HFF-Myc (cell line): ENCODE results near the gene PRICKLE2.

Experiments used
- DNase-seq: peaks from one replicate; pipeline ENCODE4 v3.0.0-alpha.2; 2011; ENCODE audit warnings: low read depth; ENCODE audit errors: extremely low read depth
- H3K4me3 ChIP-seq: replicated peaks from 2 replicates; pipeline ENCODE4 v1.5.1; 2011; ENCODE audit warnings: low read depth, mild to moderate bottlenecking, control low read depth, low read length
- TF ChIP-seq, protein P1 (sequence below): IDR thresholded peaks from 2 replicates; pipeline ENCODE4 v1.5.1; 2012; ENCODE audit warnings: mild to moderate bottlenecking, low read depth, low read length, control low read depth; ENCODE audit errors: missing control alignments

The PRICKLE2 gene

DNA sequence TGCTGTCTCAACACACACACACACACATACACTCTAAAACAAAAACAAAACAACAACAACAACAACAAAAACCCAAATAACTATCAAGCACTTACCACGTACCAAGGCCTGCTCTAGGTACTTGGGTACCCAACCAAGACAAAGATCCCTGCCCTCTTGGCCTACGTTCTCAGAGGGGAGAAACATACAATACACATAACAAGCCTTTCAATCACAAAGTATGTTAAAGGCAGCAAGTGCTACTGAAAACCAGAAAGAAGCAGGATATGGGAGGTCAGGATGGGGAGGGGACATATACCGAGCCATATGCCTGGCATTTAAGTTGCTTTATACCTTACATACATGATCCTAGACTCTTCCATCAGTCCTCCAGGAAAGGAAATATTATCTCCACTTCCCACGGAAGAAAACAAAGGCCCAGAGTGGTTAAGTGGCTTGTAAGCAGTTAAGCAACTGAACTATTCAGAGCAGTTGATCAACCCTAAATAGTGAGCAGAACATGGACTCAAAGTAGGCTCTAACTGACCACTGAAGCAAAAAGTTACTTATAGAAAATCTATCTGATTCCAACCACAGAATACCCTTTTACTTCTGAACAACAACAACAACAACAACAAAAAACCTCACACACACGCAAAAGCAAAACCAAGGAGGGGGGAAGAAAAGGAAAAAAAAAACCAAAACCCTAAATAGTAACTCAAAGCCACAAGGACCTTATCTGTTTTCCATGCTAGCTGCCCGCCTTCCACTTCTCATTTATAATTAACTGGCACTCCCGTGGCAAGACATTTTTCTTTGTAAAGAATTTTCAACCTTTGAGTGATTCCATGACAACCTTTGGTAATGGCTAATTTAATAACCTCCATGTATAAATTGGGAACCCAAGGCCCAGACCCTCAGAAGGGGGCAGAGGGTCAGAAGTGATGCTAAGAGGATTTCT is 21.0 kb downstream of the PRICKLE2 start:
- DNase-seq = no peak

DNA sequence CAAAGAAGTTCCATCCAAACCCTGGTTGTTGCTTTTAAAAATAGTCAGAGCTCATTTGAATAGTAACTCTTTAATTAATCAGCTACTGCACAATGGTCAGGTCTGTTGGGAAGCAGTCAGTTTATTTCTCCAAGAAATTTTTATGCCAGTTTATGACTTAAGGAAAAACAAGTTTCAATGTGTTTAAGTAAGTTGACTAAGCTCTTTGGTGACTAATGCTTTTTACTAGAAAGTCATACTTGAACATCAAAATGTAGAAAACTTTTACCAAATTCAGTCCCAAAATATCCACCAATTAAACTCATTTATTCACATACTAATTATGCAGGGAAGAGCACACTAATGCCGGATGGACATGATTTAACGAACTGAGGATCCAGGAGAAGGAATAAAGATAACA is 22.1 kb downstream of the PRICKLE2 start:
- no peak for DNase-seq
- H3K4me3 ChIP-seq = no peak overlapping the region
- TF ChIP-seq, protein P1, sequence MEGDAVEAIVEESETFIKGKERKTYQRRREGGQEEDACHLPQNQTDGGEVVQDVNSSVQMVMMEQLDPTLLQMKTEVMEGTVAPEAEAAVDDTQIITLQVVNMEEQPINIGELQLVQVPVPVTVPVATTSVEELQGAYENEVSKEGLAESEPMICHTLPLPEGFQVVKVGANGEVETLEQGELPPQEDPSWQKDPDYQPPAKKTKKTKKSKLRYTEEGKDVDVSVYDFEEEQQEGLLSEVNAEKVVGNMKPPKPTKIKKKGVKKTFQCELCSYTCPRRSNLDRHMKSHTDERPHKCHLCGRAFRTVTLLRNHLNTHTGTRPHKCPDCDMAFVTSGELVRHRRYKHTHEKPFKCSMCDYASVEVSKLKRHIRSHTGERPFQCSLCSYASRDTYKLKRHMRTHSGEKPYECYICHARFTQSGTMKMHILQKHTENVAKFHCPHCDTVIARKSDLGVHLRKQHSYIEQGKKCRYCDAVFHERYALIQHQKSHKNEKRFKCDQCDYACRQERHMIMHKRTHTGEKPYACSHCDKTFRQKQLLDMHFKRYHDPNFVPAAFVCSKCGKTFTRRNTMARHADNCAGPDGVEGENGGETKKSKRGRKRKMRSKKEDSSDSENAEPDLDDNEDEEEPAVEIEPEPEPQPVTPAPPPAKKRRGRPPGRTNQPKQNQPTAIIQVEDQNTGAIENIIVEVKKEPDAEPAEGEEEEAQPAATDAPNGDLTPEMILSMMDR = no peak

More for the DNA sequence above, 21.0 kb downstream of the PRICKLE2 start:
- TF ChIP-seq, protein P1 = no peak
- H3K4me3 ChIP-seq = no peak overlapping the region

DNA sequence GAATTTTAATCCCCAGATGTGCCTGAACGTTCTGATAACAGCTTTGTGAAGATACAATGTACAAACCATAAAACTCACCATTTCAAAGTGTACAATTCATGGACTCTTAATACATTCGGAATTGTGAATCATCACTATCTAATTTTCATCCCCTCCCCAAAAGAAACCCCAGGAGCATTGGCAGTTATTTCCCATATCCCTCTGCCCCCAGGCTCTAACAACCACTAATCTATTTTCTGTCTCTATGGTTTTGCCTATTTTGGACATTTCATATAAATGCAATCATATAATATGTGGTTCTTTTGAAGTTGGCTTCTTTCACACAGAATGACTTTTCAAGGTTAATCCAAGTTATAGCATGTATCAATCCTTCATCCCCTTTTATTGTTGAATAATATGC is 25.3 kb downstream of the PRICKLE2 start:
- TF ChIP-seq, protein P1 = no peak
- no peak for DNase-seq

DNA sequence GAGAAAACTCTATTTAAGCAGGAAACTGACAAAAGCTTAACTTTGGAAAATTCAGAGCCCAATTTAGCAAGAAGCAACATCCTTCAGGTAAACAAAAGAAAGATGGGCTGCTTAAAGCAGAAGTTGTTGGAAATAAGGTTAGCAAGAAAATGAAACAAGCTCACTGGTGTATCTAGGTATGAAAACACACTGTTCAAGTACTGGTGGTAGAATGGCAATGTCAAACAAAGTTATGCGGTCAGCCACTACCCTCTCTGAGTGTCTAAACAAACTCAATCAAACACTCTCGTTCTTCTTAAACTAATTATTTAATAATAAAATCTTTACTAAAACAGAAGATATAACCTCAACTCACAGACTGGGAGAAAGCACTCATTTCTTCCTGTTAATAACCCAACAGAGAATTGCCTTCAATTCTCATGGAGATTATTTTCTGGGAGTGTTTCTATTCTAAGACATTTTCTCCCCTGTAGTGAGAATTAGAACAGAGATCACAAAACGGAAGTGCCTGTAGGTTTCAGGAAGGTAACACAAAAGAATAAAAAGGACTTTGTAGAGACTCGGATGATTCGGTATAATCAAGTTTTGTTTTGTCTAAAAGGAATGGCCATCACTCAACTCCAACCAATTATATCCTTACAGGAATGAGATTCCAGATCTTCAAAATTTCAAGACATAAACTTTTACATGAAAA is 28.9 kb downstream of the PRICKLE2 start:
- no peak for DNase-seq
- TF ChIP-seq, protein P1 = no peak
- no peak overlapping the region for H3K4me3 ChIP-seq

More for the DNA sequence above, 25.3 kb downstream of the PRICKLE2 start:
- no peak overlapping the region for H3K4me3 ChIP-seq

DNA sequence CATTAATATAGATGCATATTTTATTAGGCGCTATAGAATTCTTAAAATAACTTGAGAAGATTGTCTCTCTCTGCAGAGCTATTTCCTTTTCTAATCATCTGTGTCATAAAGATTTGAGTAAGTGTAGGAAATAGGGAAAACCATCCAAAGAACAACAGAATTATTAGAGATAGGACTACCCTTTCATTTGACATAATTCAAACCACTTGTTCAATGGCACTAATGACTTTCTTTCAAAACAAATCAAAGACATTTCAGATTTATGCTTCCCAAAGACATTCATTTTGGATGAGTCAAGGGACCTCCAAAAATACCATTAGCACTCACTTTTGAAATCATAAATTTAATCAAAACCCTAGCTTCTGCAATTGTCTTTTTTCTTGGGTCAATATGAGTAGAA is 29.5 kb downstream of the PRICKLE2 start:
- DNase-seq = no peak
- TF ChIP-seq, protein P1 = no peak
- no peak overlapping the region for H3K4me3 ChIP-seq

DNA sequence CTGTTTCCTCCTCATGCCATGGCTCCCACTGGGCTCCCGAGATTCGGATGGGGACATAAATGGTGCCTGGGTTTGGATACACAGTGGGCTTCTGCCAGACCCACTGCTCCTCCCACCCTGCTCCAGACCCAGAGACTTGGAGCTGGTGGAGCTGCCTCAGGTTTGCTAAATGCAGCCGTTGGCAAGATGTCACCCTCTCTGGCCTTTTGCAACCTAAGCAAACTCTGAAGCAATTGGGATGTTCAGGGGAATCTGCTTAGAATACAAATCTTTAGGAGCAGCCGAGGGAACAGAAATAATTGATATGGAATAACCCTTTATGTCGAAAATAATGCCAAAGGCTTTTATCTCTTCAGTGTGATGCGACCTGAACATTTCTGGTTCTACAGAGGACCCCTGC is 33.4 kb downstream of the PRICKLE2 start:
- DNase-seq = no peak
- H3K4me3 ChIP-seq = no peak overlapping the region
- TF ChIP-seq, protein P1 = no peak
